CD4-positive, CD25-positive, alpha-beta regulatory T cell (primary cell): ENCODE measurements around the gene QARS1. TPM values are rescaled to one million over a fixed set of nuclear protein-coding genes. Genes with fewer than 3 reads are reported as not detected.

Experiments used
- ATAC-seq, 2 donors: fragments of 150-1000 bp; cut with Tn5 transposase; one replicate each; pipeline ENCODE4 v1.10.0; 2021; ENCODE audit warnings: low read depth in 2 of 2, moderate number of reproducible peaks in 2 of 2, moderate library complexity in 1 of 2
- DNase-seq, 3 donors: peaks; one replicate each; pipeline versions ENCODE4 v3.0.0 to v3.0.0-alpha.2; 2012 to 2022; ENCODE audit warnings: mixed read lengths in 1 of 3
- H3K27ac ChIP-seq: one replicate; pipeline ENCODE4 v1.7.0; 2013; ENCODE audit warnings: mild to moderate bottlenecking, low read length; ENCODE audit not compliant: insufficient read depth, poor library complexity, severe bottlenecking
- H3K27me3 ChIP-seq: one replicate; pipeline ENCODE4 v1.7.0; 2013; ENCODE audit warnings: low read length; ENCODE audit not compliant: control insufficient read depth, insufficient read depth
- H3K36me3 ChIP-seq: one replicate; pipeline ENCODE4 v1.7.0; 2013; ENCODE audit warnings: mild to moderate bottlenecking, low read length, moderate library complexity; ENCODE audit not compliant: control insufficient read depth, insufficient read depth
- H3K4me1 ChIP-seq: 2 replicates; pipeline ENCODE4 v1.7.0; 2013; ENCODE audit warnings: mild to moderate bottlenecking, low read length; ENCODE audit not compliant: insufficient read depth, control insufficient read depth, poor library complexity, severe bottlenecking
- H3K4me3 ChIP-seq: one replicate; pipeline ENCODE4 v1.7.0; 2013; ENCODE audit warnings: low read depth, mild to moderate bottlenecking, low read length, moderate library complexity
- H3K9me3 ChIP-seq, 2 experiments: 1 replicate in 1 of 2; 2 replicates in 1 of 2; pipeline ENCODE4 v1.7.0; 2013; ENCODE audit warnings: low read length in 2 of 2, mild to moderate bottlenecking in 1 of 2, moderate library complexity in 1 of 2; ENCODE audit not compliant: control insufficient read depth in 2 of 2
- H3K27ac Mint-ChIP-seq, 3 donors: one replicate each; pipeline ENCODE4 v1.8.0; 2020 to 2022; ENCODE audit warnings: mild to moderate bottlenecking in 3 of 3, mixed read lengths in 3 of 3, moderate library complexity in 2 of 3
- H3K27me3 Mint-ChIP-seq: one replicate; pipeline ENCODE4 v1.8.0; 2022; ENCODE audit warnings: mild to moderate bottlenecking, mixed read lengths
- H3K36me3 Mint-ChIP-seq: one replicate; pipeline ENCODE4 v1.8.0; 2020; ENCODE audit warnings: mixed read lengths
- H3K4me1 Mint-ChIP-seq, 4 donors: one replicate each; pipeline ENCODE4 v1.8.0; 2020 to 2022; ENCODE audit warnings: mixed read lengths in 4 of 4, mild to moderate bottlenecking in 1 of 4
- H3K4me3 Mint-ChIP-seq, 4 donors: one replicate each; pipeline ENCODE4 v1.8.0; 2020 to 2022; ENCODE audit warnings: mild to moderate bottlenecking in 4 of 4, mixed read lengths in 4 of 4, moderate library complexity in 3 of 4
- H3K9me3 Mint-ChIP-seq, 7 donors: one replicate each; pipeline ENCODE4 v1.8.0; 2020 to 2022; ENCODE audit warnings: mixed read lengths in 7 of 7, mild to moderate bottlenecking in 3 of 7, moderate library complexity in 2 of 7
- polyA plus RNA-seq, 4 donors: library from polyadenylated mRNA; unstranded; fragments of 300-500 nt; fragmentation: Illumina TruSeq; gene quantifications; one replicate each; pipeline ENCODE4 v1.2.3, GENCODE V29; 2021
- total RNA-seq: library from RNA; stranded (reverse); gene quantifications from one replicate; pipeline ENCODE4 v1.2.3, GENCODE V29; 2022

The QARS1 gene
- total and polyA plus RNA-seq, 5 donors from 2014 or later, result 102 to 224 (median 134) TPM

- H3K27me3 Mint-ChIP-seq, result no peaks in the 10 kb centered on the region
- no peak overlapping the region for H3K4me3 ChIP-seq
- DNase-seq (no peak), ATAC-seq (no peak)
- H3K36me3 Mint-ChIP-seq, result peaks cover 12% of the 10 kb centered on the region
- peaks cover 6 to 22% (median 16%) of the 10 kb centered on the region in 4 donors for H3K4me1 Mint-ChIP-seq
- H3K4me3 Mint-ChIP-seq, result no peak overlapping the region
- no peak overlapping the region for H3K27ac Mint-ChIP-seq
- peaks cover 72% of the 10 kb centered on the region for H3K36me3 ChIP-seq
- H3K4me1 ChIP-seq, result no peaks in the 10 kb centered on the region
- no peaks in the 10 kb centered on the region for H3K27me3 ChIP-seq
- no peaks in the 10 kb centered on the region for H3K9me3 Mint-ChIP-seq
- no peaks in the 10 kb centered on the region for H3K9me3 ChIP-seq
- H3K27ac ChIP-seq, result no peak overlapping the region
These were observed 28.4 kb downstream of the QARS1 start for GRCh38 chr3:49076116-49076515.

- Mint-ChIP-seq H3K27ac (peak overlapping the region in 1 of 3 donors; percentile 12), H3K36me3 (peaks cover 17% of the 10 kb centered on the region), H3K4me1 (peaks cover 0 to 7% (median 2%) of the 10 kb centered on the region in 4 donors), H3K9me3 (no peaks in the 10 kb centered on the region), H3K27me3 (no peaks in the 10 kb centered on the region), H3K4me3 (no peak overlapping the region)
- DNase-seq, result no peak
- Histone ChIP-seq H3K36me3 (peaks cover 55% of the 10 kb centered on the region), H3K4me1 (no peaks in the 10 kb centered on the region), H3K27me3 (no peaks in the 10 kb centered on the region), H3K4me3 (no peak overlapping the region), H3K9me3 (no peaks in the 10 kb centered on the region), H3K27ac (no peak overlapping the region)
- ATAC-seq, result no peak
These were observed 46.5 kb downstream of the QARS1 start for GRCh38 chr3:49058011-49058410.

- H3K36me3 Mint-ChIP-seq, result peaks cover 21% of the 10 kb centered on the region
These were observed 47.3 kb downstream of the QARS1 start for GRCh38 chr3:49057268-49057667.

GRCh38 chr3:49054344-49054862, 50.2 kb downstream of the QARS1 start:
- Histone ChIP-seq H3K4me3 (no peak overlapping the region), H3K36me3 (peaks cover 54% of the 10 kb centered on the region), H3K27ac (no peak overlapping the region), H3K4me1 (no peaks in the 10 kb centered on the region), H3K27me3 (no peaks in the 10 kb centered on the region), H3K9me3 (no peaks in the 10 kb centered on the region)
- H3K27me3 Mint-ChIP-seq, result no peaks in the 10 kb centered on the region
- H3K4me1 Mint-ChIP-seq, result peaks cover 0 to 18% (median 9%) of the 10 kb centered on the region in 4 donors
- H3K27ac Mint-ChIP-seq, result no peak overlapping the region
- H3K9me3 Mint-ChIP-seq, result no peaks in the 10 kb centered on the region
- peaks cover 31% of the 10 kb centered on the region for H3K36me3 Mint-ChIP-seq
- H3K4me3 Mint-ChIP-seq, result no peak overlapping the region
- DNase-seq, result no peak
- no peak for ATAC-seq

More at GRCh38 chr3:49057268-49057667, 47.3 kb downstream of the QARS1 start:
- no peak overlapping the region for H3K4me3 Mint-ChIP-seq
- no peak for DNase-seq
- no peak for ATAC-seq
- no peaks in the 10 kb centered on the region for H3K4me1 ChIP-seq
- H3K36me3 ChIP-seq, result peaks cover 58% of the 10 kb centered on the region
- H3K9me3 Mint-ChIP-seq, result no peaks in the 10 kb centered on the region
- H3K9me3 ChIP-seq, result no peaks in the 10 kb centered on the region
- H3K27ac ChIP-seq, result no peak overlapping the region
- H3K4me3 ChIP-seq, result no peak overlapping the region
- H3K27me3 ChIP-seq, result no peaks in the 10 kb centered on the region
- H3K27me3 Mint-ChIP-seq, result no peaks in the 10 kb centered on the region
- H3K27ac Mint-ChIP-seq, result no peak overlapping the region
- H3K4me1 Mint-ChIP-seq, result peaks cover 0 to 7% (median 3%) of the 10 kb centered on the region in 4 donors

DNA sequence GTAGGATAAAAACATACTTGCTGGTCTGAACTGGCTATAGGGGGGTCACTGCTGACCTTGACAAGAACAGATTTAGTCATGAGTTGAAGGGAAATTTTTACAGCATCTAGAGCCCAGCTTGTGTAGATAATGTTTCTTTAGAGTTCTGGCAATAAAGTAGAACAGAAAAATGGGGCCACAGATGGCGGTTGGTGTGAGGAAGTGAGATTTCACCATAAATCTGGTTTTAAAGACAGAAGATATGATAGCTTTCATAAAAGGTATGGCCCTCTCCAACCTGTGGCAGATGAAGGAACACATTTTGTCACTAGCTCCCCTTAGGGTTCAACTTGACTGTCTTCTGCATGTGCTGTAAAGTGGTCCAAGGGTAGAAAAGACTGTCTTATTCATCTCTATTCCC, 51.0 kb downstream of the QARS1 start:
- peaks cover 0 to 18% (median 9%) of the 10 kb centered on the region in 4 donors for H3K4me1 Mint-ChIP-seq
- Histone ChIP-seq H3K9me3 (no peaks in the 10 kb centered on the region), H3K27me3 (no peaks in the 10 kb centered on the region), H3K4me3 (no peak overlapping the region), H3K36me3 (peaks cover 54% of the 10 kb centered on the region), H3K27ac (no peak overlapping the region), H3K4me1 (no peaks in the 10 kb centered on the region)
- H3K36me3 Mint-ChIP-seq, result peaks cover 31% of the 10 kb centered on the region
- H3K4me3 Mint-ChIP-seq, result no peak overlapping the region
- ATAC-seq (no peak), DNase-seq (no peak)
- no peaks in the 10 kb centered on the region for H3K27me3 Mint-ChIP-seq
- H3K9me3 Mint-ChIP-seq, result no peaks in the 10 kb centered on the region
- no peak overlapping the region for H3K27ac Mint-ChIP-seq

Other genes with a start within 250 kb of the QARS1 start
- 8.0 TPM for gene SLC25A20, start 205.9 kb downstream of the QARS1 start, total RNA-seq
- gene SLC25A20, start 205.9 kb downstream of the QARS1 start, polyA plus RNA-seq, result 10 to 100 TPM; 21.5 to 32.6 (median 25.4) TPM
- 171 TPM for gene ARIH2, start 185.9 kb downstream of the QARS1 start, total RNA-seq
- gene ARIH2, start 185.9 kb downstream of the QARS1 start, polyA plus RNA-seq, result 100 to 1,000 TPM; 110 to 114 (median 112) TPM
- 39.2 TPM for gene P4HTM, start 114.5 kb downstream of the QARS1 start, total RNA-seq
- 10 to 100 TPM; 19.5 to 29.9 (median 24.4) TPM for gene P4HTM, start 114.5 kb downstream of the QARS1 start, polyA plus RNA-seq
- 208 TPM for gene WDR6, start 97.4 kb downstream of the QARS1 start, total RNA-seq
- gene WDR6, start 97.4 kb downstream of the QARS1 start, polyA plus RNA-seq, result 100 to 1,000 TPM in 3 of 4 donors, 10 to 100 TPM in 1; 74.0 to 117 (median 112) TPM
- 22.2 TPM for gene DALRD3, start 86.2 kb downstream of the QARS1 start, total RNA-seq
- 10 to 100 TPM; 30.0 to 40.8 (median 32.1) TPM for gene DALRD3, start 86.2 kb downstream of the QARS1 start, polyA plus RNA-seq
- 57.8 TPM for gene NDUFAF3, start 82.6 kb downstream of the QARS1 start, total RNA-seq
- gene NDUFAF3, start 82.6 kb downstream of the QARS1 start, polyA plus RNA-seq, result 100 to 1,000 TPM; 155 to 179 (median 162) TPM
- 78.4 TPM for gene IMPDH2, start 75.4 kb downstream of the QARS1 start, total RNA-seq
- 10 to 100 TPM; 58.6 to 81.3 (median 73.0) TPM for gene IMPDH2, start 75.4 kb downstream of the QARS1 start, polyA plus RNA-seq
- gene QRICH1, start 10.7 kb downstream of the QARS1 start, total RNA-seq, result 219 TPM
- 10 to 100 TPM; 20.0 to 26.8 (median 24.1) TPM for gene QRICH1, start 10.7 kb downstream of the QARS1 start, polyA plus RNA-seq
- gene USP19, start 16.1 kb upstream of the QARS1 start, total RNA-seq, result 57.8 TPM
- 10 to 100 TPM; 23.4 to 29.2 (median 25.4) TPM for gene USP19, start 16.1 kb upstream of the QARS1 start, polyA plus RNA-seq
- gene LAMB2, start 28.3 kb upstream of the QARS1 start, total RNA-seq, result 1.4 TPM
- under 1 TPM in 1 of 4 donors, not detected in 3; 0.57 TPM for gene LAMB2, start 28.3 kb upstream of the QARS1 start, polyA plus RNA-seq
- 12.9 TPM for gene CCDC71, start 61.6 kb upstream of the QARS1 start, total RNA-seq
- gene CCDC71, start 61.6 kb upstream of the QARS1 start, polyA plus RNA-seq, result 1 to 10 TPM in 2 of 4 donors, under 1 TPM in 2; 0.76 to 2.2 (median 1.3) TPM
- 0.72 TPM for gene KLHDC8B, start 66.8 kb upstream of the QARS1 start, total RNA-seq
- gene KLHDC8B, start 66.8 kb upstream of the QARS1 start, polyA plus RNA-seq, result 1 to 10 TPM in 1 of 4 donors, under 1 TPM in 3; 0.32 to 2.6 (median 0.76) TPM
- 12.4 TPM for gene C3orf62, start 172.5 kb upstream of the QARS1 start, total RNA-seq
- 1 to 10 TPM in 1 of 4 donors, under 1 TPM in 3; 0.56 to 1.1 (median 0.75) TPM for gene C3orf62, start 172.5 kb upstream of the QARS1 start, polyA plus RNA-seq
- 122 TPM for gene USP4, start 235.3 kb upstream of the QARS1 start, total RNA-seq
- gene USP4, start 235.3 kb upstream of the QARS1 start, polyA plus RNA-seq, result 10 to 100 TPM; 58.2 to 64.7 (median 59.3) TPM